GM19467 (cell line): ENCODE results near the gene PACC1.
A peak's percentile ranks its signal among the peaks of the same experiment; 100 is the strongest.

ENCODE experiments used
- ATAC-seq: cut with Tn5 transposase; IDR thresholded peaks from one replicate; pipeline ENCODE4 v1.9.1; 2021; ENCODE audit warnings: mild to moderate bottlenecking, moderate library complexity; ENCODE audit not compliant: unreplicated experiment

PACC1 gene

GRCh38 chr1:212438831-212439237 lies 24.1 kb upstream of the PACC1 start:
- no peak for ATAC-seq

- ATAC-seq, result no peak
These were observed 22.6 kb upstream of the PACC1 start for GRCh38 chr1:212437179-212437798.

GRCh38 chr1:212434992-212435391 lies 20.3 kb upstream of the PACC1 start:
- ATAC-seq, result no peak

GRCh38 chr1:212433577-212434462 lies 19.1 kb upstream of the PACC1 start:
- no peak for ATAC-seq

GRCh38 chr1:212432661-212433576 lies 18.2 kb upstream of the PACC1 start, which contains the start of gene NENF:
TSS of gene NENF (plus strand) at chr1:212432920. CDS start at chr1:212432944, 24 bp downstream.
- peak; percentile 98 for ATAC-seq

- no peak for ATAC-seq
These were observed 17.6 kb upstream of the PACC1 start for GRCh38 chr1:212432272-212432660.

- ATAC-seq, result no peak
These were observed 17.0 kb upstream of the PACC1 start for GRCh38 chr1:212431644-212432043.

- no peak for ATAC-seq
These were observed 16.3 kb upstream of the PACC1 start for GRCh38 chr1:212430955-212431394.

GRCh38 chr1:212430416-212430815 lies 15.7 kb upstream of the PACC1 start:
- no peak for ATAC-seq

- no peak for ATAC-seq
These were observed 13.8 kb upstream of the PACC1 start for GRCh38 chr1:212428496-212428895.

GRCh38 chr1:212423879-212424278 lies 9.2 kb upstream of the PACC1 start:
- ATAC-seq, result no peak

GRCh38 chr1:212421165-212421564 lies 6.5 kb upstream of the PACC1 start:
- no peak for ATAC-seq

GRCh38 chr1:212415107-212415841 lies 588 bp upstream of the PACC1 start:
- no peak for ATAC-seq

GRCh38 chr1:212413902-212414327 lies 771 bp downstream of the PACC1 start:
- ATAC-seq, result peak; percentile 6

- no peak for ATAC-seq
These were observed 2.3 kb downstream of the PACC1 start for GRCh38 chr1:212412374-212412773.

GRCh38 chr1:212410231-212410820 lies 4.4 kb downstream of the PACC1 start:
- no peak for ATAC-seq

- ATAC-seq, result no peak
These were observed 11.9 kb downstream of the PACC1 start for GRCh38 chr1:212402666-212403321.

GRCh38 chr1:212401838-212402582 lies 12.7 kb downstream of the PACC1 start:
- ATAC-seq, result no peak

- no peak for ATAC-seq
These were observed 13.6 kb downstream of the PACC1 start for GRCh38 chr1:212401042-212401441.
